T-helper 1 cell treated with Interleukin-12 subunit alpha and Interleukin-12 subunit beta and Interleukin-4 antibody, amounts not matched to agents 30 μg/mL and 1 μg/mL, for 36 hours (primary cell): Measurements from ENCODE around the gene ABCB6.

Source experiments
- H3K27ac Mint-ChIP-seq: one replicate; pipeline ENCODE4 v1.8.0; 2021; ENCODE audit warnings: mild to moderate bottlenecking, mixed read lengths
- H3K27me3 Mint-ChIP-seq: one replicate; pipeline ENCODE4 v1.8.0; 2021; ENCODE audit warnings: low read depth, mixed read lengths
- H3K36me3 Mint-ChIP-seq: one replicate; pipeline ENCODE4 v1.8.0; 2021; ENCODE audit warnings: low read depth, mixed read lengths
- H3K4me1 Mint-ChIP-seq: one replicate; pipeline ENCODE4 v1.8.0; 2021; ENCODE audit warnings: low read depth, mixed read lengths
- H3K4me3 Mint-ChIP-seq: one replicate; pipeline ENCODE4 v1.8.0; 2021; ENCODE audit warnings: mild to moderate bottlenecking, moderate library complexity, mixed read lengths
- H3K9me3 Mint-ChIP-seq: one replicate; pipeline ENCODE4 v1.8.0; 2021; ENCODE audit warnings: mixed read lengths

ABCB6 gene

GRCh38 chr2:219228041-219228910, 9.5 kb upstream of the ABCB6 start:
- H3K36me3 Mint-ChIP-seq, result peaks cover 45% of the 10 kb centered on the region
- peak overlapping the region; percentile 69 for H3K27ac Mint-ChIP-seq
- H3K4me3 Mint-ChIP-seq, result peak overlapping the region; percentile 84
- no peaks in the 10 kb centered on the region for H3K27me3 Mint-ChIP-seq
- peaks cover 47% of the 10 kb centered on the region for H3K4me1 Mint-ChIP-seq
- H3K9me3 Mint-ChIP-seq, result no peaks in the 10 kb centered on the region

DNA sequence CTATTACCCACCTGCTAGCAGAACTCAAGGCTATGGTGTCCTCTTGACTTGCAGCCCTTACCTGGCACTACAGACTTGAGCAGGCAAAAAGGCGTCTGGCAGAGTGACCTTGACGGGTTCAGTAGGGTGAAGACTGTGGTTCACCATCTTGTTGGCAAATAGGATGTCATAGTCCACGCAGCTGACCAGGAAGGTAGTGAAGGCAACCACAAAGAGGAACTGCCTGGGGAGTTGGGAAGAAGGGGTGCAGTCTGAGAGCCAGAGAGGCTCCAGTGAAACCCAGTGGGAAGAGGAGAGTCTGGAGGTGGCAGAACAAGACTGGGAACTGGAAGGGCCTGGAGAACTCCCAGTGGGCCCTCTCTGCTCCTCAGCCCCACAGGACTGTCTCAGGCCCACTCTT, 6.6 kb upstream of the ABCB6 start:
- Mint-ChIP-seq H3K4me3 (no peak overlapping the region), H3K36me3 (peaks cover 41% of the 10 kb centered on the region), H3K27ac (peak overlapping the region; percentile 34), H3K9me3 (no peaks in the 10 kb centered on the region), H3K4me1 (peaks cover 28% of the 10 kb centered on the region), H3K27me3 (no peaks in the 10 kb centered on the region)

- Mint-ChIP-seq H3K27me3 (no peaks in the 10 kb centered on the region), H3K27ac (no peak overlapping the region), H3K36me3 (peaks cover 42% of the 10 kb centered on the region), H3K4me1 (peaks cover 27% of the 10 kb centered on the region), H3K9me3 (no peaks in the 10 kb centered on the region), H3K4me3 (no peak overlapping the region)
These were observed 5.3 kb upstream of the ABCB6 start for GRCh38 chr2:219223831-219224610.

DNA sequence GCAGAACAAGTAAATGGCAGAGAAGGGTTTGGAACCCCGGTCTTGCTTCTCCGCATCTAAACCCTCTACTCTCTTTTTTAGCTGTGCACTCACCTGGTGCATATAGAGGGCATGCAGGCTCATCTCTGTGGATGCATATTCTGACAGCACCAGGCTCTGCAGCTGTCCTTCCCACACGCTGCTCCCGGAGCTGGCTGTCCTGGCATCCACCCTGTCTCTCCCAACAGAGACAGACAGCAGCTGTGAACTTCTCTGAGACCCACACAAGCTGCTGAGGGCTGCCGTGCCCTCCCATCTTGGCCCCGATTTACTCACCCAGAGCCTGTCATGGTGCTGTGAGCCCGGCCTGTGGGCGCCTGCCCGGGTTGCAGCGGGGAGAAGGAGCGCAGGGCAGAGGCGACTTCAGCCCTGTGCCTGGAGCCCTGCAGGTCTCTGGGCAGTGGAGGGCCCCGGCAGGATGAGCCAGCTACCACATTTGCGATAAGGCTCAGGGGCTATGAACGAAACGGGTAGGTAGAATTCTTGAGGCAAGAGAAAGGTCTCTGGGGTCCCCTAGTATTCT, 3.3 kb upstream of the ABCB6 start:
- Mint-ChIP-seq H3K4me3 (no peak overlapping the region), H3K27me3 (no peaks in the 10 kb centered on the region), H3K27ac (no peak overlapping the region), H3K9me3 (no peaks in the 10 kb centered on the region), H3K4me1 (peaks cover 22% of the 10 kb centered on the region), H3K36me3 (peaks cover 40% of the 10 kb centered on the region)

DNA sequence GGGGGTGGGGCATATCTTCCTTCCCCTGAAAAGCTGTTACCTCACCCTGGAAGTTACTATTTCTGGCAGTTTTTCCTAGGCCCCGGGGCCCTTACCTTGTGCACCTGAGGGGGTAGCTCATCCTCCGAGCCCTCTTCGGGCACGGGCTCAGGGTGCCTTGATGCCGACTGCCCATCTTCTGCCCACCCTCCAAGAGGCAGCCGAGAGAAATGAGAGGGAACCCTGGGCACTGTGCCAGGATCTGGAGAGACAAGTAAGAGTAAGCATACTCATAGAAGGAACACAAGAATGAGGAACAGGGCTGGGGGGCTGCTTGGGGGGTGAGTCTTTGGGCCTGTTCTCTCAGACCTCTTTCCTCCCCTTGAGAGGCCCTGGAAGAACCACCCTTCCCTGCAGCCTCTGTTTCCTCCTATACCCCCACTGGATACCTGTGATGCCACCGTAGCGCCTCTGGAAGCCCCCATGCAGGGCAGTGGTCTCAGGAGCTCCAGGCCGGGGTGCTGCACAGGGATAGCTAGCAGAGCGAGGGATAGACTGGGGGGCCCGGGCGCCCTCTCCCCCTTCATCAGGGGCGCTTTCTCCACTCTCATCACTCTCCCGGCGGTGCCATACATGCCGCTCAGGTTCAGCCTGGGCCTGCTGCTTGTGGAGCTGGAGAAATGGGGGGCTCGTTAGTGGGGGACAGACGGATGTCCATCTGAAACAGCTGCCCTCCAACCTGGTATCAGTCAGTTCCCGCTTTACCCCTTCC, 2.1 kb upstream of the ABCB6 start:
- Mint-ChIP-seq H3K36me3 (peaks cover 33% of the 10 kb centered on the region), H3K4me1 (peaks cover 20% of the 10 kb centered on the region), H3K4me3 (no peak overlapping the region)

GRCh38 chr2:219219784-219220532, 1.2 kb upstream of the ABCB6 start:
- peaks cover 20% of the 10 kb centered on the region for H3K4me1 Mint-ChIP-seq
- H3K27ac Mint-ChIP-seq, result no peak overlapping the region
- H3K27me3 Mint-ChIP-seq, result no peaks in the 10 kb centered on the region
- H3K4me3 Mint-ChIP-seq, result no peak overlapping the region
- H3K36me3 Mint-ChIP-seq, result peaks cover 30% of the 10 kb centered on the region
- H3K9me3 Mint-ChIP-seq, result no peaks in the 10 kb centered on the region

More for the DNA sequence above, 2.1 kb upstream of the ABCB6 start:
- no peaks in the 10 kb centered on the region for H3K9me3 Mint-ChIP-seq
- no peaks in the 10 kb centered on the region for H3K27me3 Mint-ChIP-seq
- H3K27ac Mint-ChIP-seq, result no peak overlapping the region

GRCh38 chr2:219218217-219218731, 484 bp downstream of the ABCB6 start:
- Mint-ChIP-seq H3K36me3 (peaks cover 28% of the 10 kb centered on the region), H3K4me1 (peaks cover 22% of the 10 kb centered on the region), H3K4me3 (peak overlapping the region; percentile 81), H3K9me3 (no peaks in the 10 kb centered on the region), H3K27me3 (no peaks in the 10 kb centered on the region), H3K27ac (peak overlapping the region; percentile 85)

DNA sequence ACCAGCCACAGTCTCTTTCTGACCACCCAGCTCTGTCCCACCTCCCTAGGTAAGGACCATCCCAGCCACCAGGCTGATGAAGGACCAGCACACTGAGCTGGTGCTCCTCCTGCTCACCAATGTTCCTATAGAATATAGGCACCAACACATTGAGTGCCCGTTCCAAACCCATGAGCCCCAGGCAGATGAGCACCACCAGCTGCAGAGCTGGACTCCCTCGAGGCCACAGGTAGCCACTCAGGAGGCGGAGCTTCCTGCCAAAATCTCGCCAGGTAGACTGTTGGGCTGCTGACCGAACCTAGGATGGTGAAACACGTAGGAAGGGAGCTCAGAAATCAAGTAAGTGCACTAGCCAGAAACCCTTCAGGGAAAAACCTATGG, 2.2 kb downstream of the ABCB6 start:
- peaks cover 24% of the 10 kb centered on the region for H3K4me1 Mint-ChIP-seq
- H3K36me3 Mint-ChIP-seq, result peaks cover 24% of the 10 kb centered on the region
- H3K27me3 Mint-ChIP-seq, result no peaks in the 10 kb centered on the region
- peak overlapping the region; percentile 30 for H3K4me3 Mint-ChIP-seq
- H3K9me3 Mint-ChIP-seq, result no peaks in the 10 kb centered on the region
- H3K27ac Mint-ChIP-seq, result peak overlapping the region; percentile 76

DNA sequence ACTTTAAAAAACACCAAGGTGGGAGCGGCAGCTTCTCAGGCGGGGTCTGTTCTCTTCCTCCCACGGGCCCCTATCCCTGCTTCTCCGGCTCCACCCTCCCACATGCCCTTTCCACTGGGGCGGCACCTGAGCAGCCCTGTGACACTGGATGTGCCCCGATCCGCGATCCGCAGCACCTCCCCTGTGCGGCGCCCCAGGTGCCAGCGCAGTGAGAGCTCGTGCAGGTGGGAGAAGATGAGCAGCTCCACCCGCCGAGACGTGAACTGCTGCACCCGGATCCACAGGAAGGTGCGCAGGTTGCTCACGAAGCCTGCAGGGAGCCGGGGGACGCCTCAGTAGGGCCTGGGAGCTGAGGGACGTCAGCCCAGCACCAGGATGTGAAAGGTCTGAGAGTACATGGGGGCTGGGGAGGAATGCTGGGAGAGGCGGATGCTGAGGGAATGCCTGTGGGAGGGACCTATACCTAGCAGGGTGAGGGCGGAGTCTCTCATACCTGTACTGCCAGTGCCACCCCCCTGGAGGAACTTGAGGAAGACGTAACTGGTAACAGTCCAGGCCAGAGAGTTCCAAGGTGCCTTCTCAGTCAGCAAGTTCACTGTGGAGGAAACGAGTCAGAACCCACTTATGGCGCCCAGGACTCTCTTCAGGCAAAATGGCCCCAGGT, 2.8 kb downstream of the ABCB6 start:
- H3K27me3 Mint-ChIP-seq, result no peaks in the 10 kb centered on the region
- peaks cover 22% of the 10 kb centered on the region for H3K36me3 Mint-ChIP-seq
- H3K4me1 Mint-ChIP-seq, result peaks cover 25% of the 10 kb centered on the region
- H3K27ac Mint-ChIP-seq, result no peak overlapping the region
- no peaks in the 10 kb centered on the region for H3K9me3 Mint-ChIP-seq
- H3K4me3 Mint-ChIP-seq, result no peak overlapping the region

DNA sequence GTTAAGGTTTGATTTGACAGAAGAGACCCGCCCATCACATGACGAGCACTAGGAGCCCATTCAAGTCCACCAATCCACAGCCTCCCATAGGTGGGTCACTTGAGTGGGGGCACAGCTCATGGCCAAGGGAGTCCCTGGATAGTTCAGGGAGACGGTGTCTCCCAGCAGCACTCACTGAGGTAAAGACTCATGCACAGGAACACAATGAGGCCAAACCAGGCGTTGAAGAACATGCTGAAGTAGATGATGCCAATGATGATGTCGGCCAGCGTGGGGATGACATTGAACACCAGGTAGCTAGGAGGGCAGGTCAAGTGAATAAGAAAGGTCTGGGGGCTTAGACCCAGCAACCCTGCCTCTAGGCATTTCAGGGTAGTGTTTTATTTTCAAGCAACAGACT, 4.0 kb downstream of the ABCB6 start:
- Mint-ChIP-seq H3K4me1 (peaks cover 34% of the 10 kb centered on the region), H3K36me3 (peaks cover 22% of the 10 kb centered on the region), H3K27ac (no peak overlapping the region), H3K9me3 (no peaks in the 10 kb centered on the region), H3K27me3 (no peaks in the 10 kb centered on the region), H3K4me3 (no peak overlapping the region)

- Mint-ChIP-seq H3K9me3 (no peaks in the 10 kb centered on the region), H3K36me3 (peaks cover 23% of the 10 kb centered on the region), H3K4me3 (no peak overlapping the region), H3K27ac (no peak overlapping the region), H3K27me3 (no peaks in the 10 kb centered on the region), H3K4me1 (peaks cover 37% of the 10 kb centered on the region)
These were observed 4.6 kb downstream of the ABCB6 start for GRCh38 chr2:219214141-219214540.

DNA sequence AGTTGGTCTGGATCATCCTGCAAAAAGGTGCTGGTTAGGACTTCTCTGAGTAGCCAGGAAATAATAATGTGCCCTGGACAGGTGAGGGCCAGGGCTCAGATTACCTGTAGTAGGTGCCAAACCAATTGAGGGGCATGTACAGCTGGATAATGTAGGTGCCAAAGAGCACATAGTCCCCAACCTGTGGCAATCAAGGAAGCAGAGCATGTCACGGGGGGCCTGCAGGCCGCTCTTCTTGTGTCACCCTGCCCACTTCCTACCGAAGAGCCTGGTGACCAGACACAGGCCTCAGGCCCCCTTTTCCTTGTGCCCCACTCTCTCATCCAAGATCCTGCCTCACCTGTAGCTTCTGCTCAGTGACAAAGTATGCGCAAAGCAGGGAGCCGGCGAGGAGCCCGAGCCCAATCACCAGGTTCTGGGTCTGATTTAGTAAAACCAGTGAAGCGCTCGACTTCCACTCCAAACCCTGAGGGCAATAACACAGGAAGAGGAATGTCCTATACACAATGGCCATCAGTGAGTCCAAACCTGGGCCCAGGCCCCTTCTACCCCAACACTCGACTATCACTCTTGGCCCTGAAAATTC, 5.2 kb downstream of the ABCB6 start:
- Mint-ChIP-seq H3K4me1 (peaks cover 43% of the 10 kb centered on the region), H3K27ac (no peak overlapping the region), H3K36me3 (peaks cover 25% of the 10 kb centered on the region), H3K27me3 (no peaks in the 10 kb centered on the region), H3K4me3 (no peak overlapping the region), H3K9me3 (no peaks in the 10 kb centered on the region)

DNA sequence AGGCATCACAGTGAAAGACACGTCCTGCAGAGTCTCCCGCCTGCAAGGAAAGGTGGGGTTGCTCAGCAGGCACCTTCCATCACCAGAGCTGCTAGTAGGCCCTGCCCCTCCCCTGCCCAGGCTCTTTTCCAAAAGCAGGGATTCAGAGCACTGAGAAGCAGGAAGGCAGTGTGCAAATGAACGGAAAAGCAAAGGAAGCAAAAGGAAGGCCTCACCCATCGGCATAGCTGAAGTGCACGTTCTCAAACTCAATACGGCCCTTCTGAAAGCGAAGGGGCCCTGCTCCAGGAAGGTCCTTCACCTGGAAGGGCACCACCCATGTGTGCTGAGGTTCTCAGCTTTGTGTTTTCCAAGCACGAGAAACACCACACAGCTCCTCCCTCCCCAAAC, 5.7 kb downstream of the ABCB6 start:
- no peak overlapping the region for H3K4me3 Mint-ChIP-seq
- H3K27me3 Mint-ChIP-seq, result no peaks in the 10 kb centered on the region
- H3K9me3 Mint-ChIP-seq, result no peaks in the 10 kb centered on the region
- no peak overlapping the region for H3K27ac Mint-ChIP-seq
- H3K4me1 Mint-ChIP-seq, result peaks cover 48% of the 10 kb centered on the region
- H3K36me3 Mint-ChIP-seq, result peaks cover 31% of the 10 kb centered on the region
